ENCODE measurements around the gene FLNA. TPM values are rescaled to one million over a fixed set of nuclear protein-coding genes. Genes with fewer than 3 reads are reported as not detected.

The FLNA gene
- total and polyA plus RNA-seq, 9 of the 15 experiments (the other 6 are each of a cell fraction or from before 2014, with no cell fraction given): 6.2 to 735 (median 135) TPM

DNA sequence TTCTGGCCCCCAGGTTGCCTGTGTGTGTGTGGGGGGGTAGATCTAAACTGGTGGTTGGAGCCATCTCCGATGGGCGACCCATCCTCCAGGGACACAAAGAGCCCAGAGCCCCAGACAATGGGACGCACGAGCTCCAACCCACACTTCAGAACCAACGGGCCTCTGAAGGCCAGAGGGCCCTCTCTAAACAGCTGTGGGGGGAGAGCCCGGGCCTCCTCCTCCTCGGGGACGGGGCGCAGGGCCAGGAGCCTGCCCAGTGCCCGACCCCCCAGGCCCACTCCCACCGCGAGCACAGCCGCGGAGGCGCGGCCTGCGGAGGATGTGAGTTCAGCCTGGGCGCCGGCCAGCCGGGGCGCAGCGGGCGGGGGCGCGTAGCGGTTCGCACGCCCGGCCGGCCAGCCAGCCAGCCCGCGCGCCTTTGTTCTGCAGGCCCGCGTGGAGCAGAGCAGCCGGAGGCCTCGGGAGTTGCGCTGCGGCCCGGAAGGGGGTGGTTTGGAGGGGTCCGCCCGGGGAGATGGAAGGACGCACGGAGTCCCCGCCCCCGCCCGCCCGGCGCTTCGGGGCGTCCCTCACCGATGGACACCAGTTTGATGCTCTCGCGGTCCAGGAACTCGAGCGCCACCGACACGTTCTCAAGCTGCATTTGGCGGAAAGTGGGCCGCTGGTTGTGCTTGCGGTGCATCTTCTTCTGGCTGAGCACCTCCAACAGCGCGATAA is 4.0 kb downstream of the FLNA start:
- H3K4me3 ChIP-seq: peak overlapping the region; percentile 89
- H3K27me3 ChIP-seq (ENCODE audit: control insufficient read depth in 2 of 2, insufficient read depth in 2 of 2, low read length in 2 of 2): no peaks in the 10 kb centered on the region
- H3K4me2 ChIP-seq (ENCODE audit: insufficient read depth, low read length): peak overlapping the region; percentile 96
- peak overlapping the region; percentile 99 for H3K27ac ChIP-seq (ENCODE audit: extremely low read depth, low read depth, low read length)
- CTCF ChIA-PET (ENCODE audit: low intra/inter-chr PET ratio): no interaction called here
- no peak overlapping the region for H2AFZ ChIP-seq (ENCODE audit: low read depth, low read length)
- peaks cover 56% of the 10 kb centered on the region for H3K79me2 ChIP-seq (ENCODE audit: control insufficient read depth, insufficient read depth, low read length)
- WGBS (ENCODE audit: insufficient coverage, low coverage, missing lambda C conversion rate): 1% methylated on average over 35 of the region's 63 CpGs
- in situ Hi-C loops (cut with MboI): loop anchor here (10.0 kb wide), 1 partner anchor 164 kb away; no protein-coding TSS in a partner anchor
- FAIRE-seq: no peak
- intact Hi-C loops (cut with micrococcal nuclease): loop anchor here (5.0 to 10.0 kb wide), 2 partner anchors 124 to 447 kb away; partner anchors contain the start of gene SLC10A3
- H3K9ac ChIP-seq (ENCODE audit: insufficient read depth in 1 of 2, low read depth in 2 of 2, low read length in 2 of 2): peak overlapping the region; percentile 94 to 96
- H3K36me3 ChIP-seq (ENCODE audit: control insufficient read depth, insufficient read depth, low read length): peaks cover 34% of the 10 kb centered on the region; the same call in 2 of the 3 replicates
- no peaks in the 10 kb centered on the region for H3K9me3 ChIP-seq (replicated peaks; ENCODE audit: control insufficient read depth, insufficient read depth, low read depth, low read length)
- H3K4me1 ChIP-seq (replicated peaks in 1 of 2; ENCODE audit: control insufficient read depth in 2 of 2, insufficient read depth in 2 of 2, low read length in 2 of 2): peaks cover 18 to 90% of the 10 kb centered on the region in 2 experiments
- peak; percentile 4; the same call in 2 of the 3 replicates for ATAC-seq
- H3K9me1 ChIP-seq (ENCODE audit: control insufficient read depth, insufficient read depth, low read length): no peaks in the 10 kb centered on the region
- DNase-seq (ENCODE audit: extremely low read depth in 1 of 4, low spot score in 3 of 4): peak in 2 of 4 experiments; percentile 15 to 32
- H4K20me1 ChIP-seq (replicated peaks; ENCODE audit: control insufficient read depth, insufficient read depth, low read length): no peaks in the 10 kb centered on the region; the same call in 1 of the 2 replicates
- TF ChIP-seq PHF20 (IDR thresholded peaks at IDR 0.05; ENCODE audit: partially characterized antibody) (no peak), RBBP5 (IDR thresholded peaks at IDR 0.05; ENCODE audit: borderline replicate concordance, insufficient read depth, low read length, poor library complexity, severe bottlenecking) (peak; percentile 40), ZNF175 (CRISPR knock-in tag; IDR thresholded peaks at IDR 0.05; ENCODE audit: low read depth) (0 out of 2 replicates have a peak, but pooled peaks have one; percentile 17), ZBTB7A (IDR thresholded peaks at IDR 0.05; ENCODE audit: borderline replicate concordance, control insufficient read depth, low read depth, low read length) (peak; percentile 62; the same call in 1 of the 2 replicates), PTRF (tag; IDR thresholded peaks at IDR 0.05) (no peak), SIN3A (IDR thresholded peaks at IDR 0.05; ENCODE audit: borderline replicate concordance in 2 of 2, control insufficient read depth in 1 of 2, low read depth in 2 of 2, low read length in 2 of 2) (0 out of 4 replicates have a peak, but pooled peaks of 1 of the 2 experiments have one; percentile 5), NONO (IDR thresholded peaks at IDR 0.05; ENCODE audit: low read depth in 2 of 2, low read length in 1 of 2) (0 out of 4 replicates have a peak, but pooled peaks of 1 of the 2 experiments have one; percentile 36), RBM22 (IDR thresholded peaks at IDR 0.05; ENCODE audit: low read depth, low read length, poor library complexity, severe bottlenecking) (peak; percentile 81), BRCA1 (IDR thresholded peaks at IDR 0.05) (no peak), BRCA1 (CRISPR knock-in tag; IDR thresholded peaks at IDR 0.05) (no peak), SETDB1 (IDR thresholded peaks at IDR 0.05; ENCODE audit: low read length) (no peak), RBFOX2 (IDR thresholded peaks at IDR 0.05; ENCODE audit: low read depth, low read length) (peak; percentile 86), TAF1 (IDR thresholded peaks at IDR 0.05; ENCODE audit: control insufficient read depth, extremely low read depth, insufficient read depth, low read length, severe bottlenecking) (peak; percentile 0), CBFB (CRISPR knock-in tag; IDR thresholded peaks at IDR 0.05) (0 out of 2 replicates have a peak, but pooled peaks have one; percentile 13)
- TF ChIP-seq, protein P1, sequence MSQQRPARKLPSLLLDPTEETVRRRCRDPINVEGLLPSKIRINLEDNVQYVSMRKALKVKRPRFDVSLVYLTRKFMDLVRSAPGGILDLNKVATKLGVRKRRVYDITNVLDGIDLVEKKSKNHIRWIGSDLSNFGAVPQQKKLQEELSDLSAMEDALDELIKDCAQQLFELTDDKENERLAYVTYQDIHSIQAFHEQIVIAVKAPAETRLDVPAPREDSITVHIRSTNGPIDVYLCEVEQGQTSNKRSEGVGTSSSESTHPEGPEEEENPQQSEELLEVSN (IDR thresholded peaks at IDR 0.05; ENCODE audit: borderline replicate concordance in 1 of 2, extremely low read depth in 1 of 2, insufficient read depth in 1 of 2, insufficient read length in 1 of 2, low read depth in 1 of 2, low read length in 1 of 2, poor library complexity in 1 of 2, severe bottlenecking in 1 of 2): peak in 1 of 2 experiments; percentile 29
- TF ChIP-seq, protein P2, sequence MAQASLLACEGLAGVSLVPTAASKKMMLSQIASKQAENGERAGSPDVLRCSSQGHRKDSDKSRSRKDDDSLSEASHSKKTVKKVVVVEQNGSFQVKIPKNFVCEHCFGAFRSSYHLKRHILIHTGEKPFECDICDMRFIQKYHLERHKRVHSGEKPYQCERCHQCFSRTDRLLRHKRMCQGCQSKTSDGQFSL (CRISPR knock-in tag; IDR thresholded peaks at IDR 0.05): peak; percentile 21; the same call in 1 of the 2 replicates
- TF ChIP-seq, protein P2 (tag; IDR thresholded peaks at IDR 0.05): no peak
- POLR2A ChIA-PET: interaction anchor here (0.6 to 1.3 kb wide), 11 partner anchors 8 to 403 kb away, joined by 3 to 5 read pairs (median 3); no protein-coding TSS in a partner anchor
- BruUV-seq (replicated peaks): no TSS peak
